Non-pigmented ciliary epithelial cell (primary cell): ENCODE measurements around the gene CTNNA2.
"Not testable (repeated sequence)": the region's sequence is repeated elsewhere in the genome, so short reads cannot be mapped to it uniquely, and the experiment has no call there.

Source experiments
- DNase-seq: peaks from one replicate; pipeline ENCODE4 v3.0.0-alpha.2; 2010; ENCODE audit warnings: low read depth

CTNNA2 gene

DNA sequence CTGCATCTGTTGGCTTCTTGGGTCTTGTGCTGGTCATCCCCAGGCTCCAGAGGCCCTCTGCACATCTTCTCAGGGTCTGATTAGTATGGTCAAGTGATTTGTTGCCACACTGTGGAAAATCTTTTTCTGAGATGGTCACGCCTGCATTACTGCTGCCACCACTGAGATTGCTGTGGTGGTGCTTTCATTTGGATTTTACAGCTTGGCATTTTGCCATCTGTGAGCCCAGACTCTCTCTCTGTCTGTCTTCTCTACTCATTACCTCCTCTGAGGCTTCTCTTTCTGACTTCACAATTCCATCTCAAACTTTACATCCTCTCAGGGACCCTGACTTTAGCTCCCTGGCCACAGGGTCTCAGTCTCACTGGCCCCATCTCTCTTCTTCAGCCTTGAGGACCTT lies 637.1 kb downstream of the CTNNA2 start:
- no peak for DNase-seq

DNA sequence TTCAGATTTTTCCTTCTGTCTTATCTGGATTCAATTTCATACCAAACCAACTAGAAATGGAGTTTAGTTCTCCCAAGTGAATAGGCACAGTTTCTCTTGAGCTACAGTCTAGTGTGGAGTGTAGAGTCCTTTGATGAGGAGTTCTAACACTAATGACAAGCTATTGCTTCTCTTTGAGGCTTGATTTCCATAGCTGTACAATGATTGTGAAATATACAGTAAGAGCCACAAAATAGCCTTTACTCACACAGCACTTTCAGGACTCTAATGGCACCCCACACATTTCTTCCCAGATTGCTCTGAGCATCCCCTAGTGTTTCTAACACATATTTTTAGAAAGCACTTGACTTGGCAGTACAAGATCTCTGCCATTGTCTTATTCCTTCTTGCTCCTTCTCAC lies 638.4 kb downstream of the CTNNA2 start:
- DNase-seq: no peak

DNA sequence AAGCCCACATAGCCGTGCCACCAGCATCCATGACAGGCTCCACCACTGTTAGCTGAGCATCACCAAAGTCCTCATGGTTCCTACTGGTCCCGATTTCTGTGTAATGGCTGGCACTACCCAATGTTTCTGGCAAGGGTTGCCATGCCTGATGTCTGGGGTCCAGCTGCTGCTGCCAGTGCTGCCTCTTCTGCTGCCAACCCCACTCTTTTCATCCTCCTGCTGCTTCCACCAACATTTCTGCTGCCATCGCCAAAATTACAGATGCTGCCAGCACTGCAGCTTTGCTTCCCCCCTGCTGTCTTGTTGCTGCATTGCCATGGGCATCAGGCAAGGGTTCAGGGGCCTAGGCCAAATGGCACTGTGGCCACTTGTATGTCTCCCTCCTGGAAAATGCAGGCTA lies 638.8 kb downstream of the CTNNA2 start:
- DNase-seq: no peak

DNA sequence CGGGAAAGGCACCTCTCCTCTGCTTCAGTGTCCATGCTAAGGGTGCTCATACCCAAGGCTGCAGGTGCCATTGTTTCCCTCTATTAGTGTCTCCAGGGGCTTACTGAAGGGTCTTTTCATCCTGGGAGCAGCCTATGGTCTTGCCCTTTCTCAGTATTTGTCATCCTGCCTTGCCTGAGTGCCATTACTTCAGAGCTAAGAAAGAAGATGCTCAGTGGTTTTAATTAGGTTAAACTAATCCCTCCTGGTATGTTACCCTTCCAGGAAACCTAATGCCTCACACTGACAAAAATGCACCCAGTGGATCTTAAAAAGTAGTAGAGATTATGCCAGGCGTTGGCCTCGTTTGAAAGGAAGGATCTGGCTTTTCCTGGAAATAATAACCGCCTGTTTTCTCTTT lies 640.3 kb downstream of the CTNNA2 start:
- no peak for DNase-seq

DNA sequence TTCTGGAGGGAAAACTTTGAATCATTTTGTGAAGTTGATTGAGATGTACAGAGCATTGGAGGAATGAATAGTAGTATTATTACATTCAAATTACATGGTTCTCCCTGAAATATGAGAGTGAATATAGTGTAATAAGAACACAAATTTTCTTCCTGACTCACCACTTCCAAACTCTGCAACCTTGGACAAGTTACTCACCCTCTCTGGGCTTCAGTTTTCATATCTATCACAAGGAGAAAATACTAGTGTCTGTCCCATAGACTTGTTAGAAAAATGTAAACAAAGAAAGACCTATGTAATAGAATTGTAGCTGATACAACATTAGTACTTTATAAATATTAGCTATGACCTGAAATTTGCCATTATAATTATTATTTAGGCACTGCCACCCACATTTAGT lies 640.9 kb downstream of the CTNNA2 start:
- DNase-seq: no peak

DNA sequence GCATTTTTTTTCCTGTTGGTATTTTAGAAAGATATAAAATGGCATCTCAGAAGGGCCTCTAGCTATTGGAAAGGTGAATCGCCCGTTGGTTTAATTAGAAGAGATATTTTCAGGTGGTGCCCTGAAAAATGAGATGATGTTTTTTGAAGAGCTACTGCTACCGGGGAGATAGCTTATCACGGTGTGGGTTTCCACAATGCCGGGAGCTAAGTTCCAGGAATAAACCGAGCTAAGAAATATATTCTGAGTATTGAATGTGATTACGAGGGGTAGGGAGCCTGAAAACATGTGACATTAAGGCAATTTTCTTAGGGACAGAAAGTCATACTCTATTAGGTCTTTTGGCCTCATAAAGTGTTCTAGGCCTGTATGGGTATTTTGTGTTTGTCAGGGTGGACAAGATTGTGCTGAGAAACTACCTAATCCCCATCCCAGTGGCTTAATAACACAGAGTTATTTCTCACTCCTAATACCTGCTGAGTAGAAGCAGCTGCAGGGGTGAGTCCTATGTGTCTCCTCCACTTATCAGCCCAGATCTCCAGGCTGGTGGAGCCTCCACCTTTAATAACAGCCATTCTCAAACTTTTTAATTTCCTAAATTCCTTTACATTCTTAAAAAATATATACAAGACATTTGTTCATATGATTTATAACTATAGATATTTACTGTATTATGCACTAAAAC lies 641.5 kb downstream of the CTNNA2 start:
- DNase-seq: no peak

DNA sequence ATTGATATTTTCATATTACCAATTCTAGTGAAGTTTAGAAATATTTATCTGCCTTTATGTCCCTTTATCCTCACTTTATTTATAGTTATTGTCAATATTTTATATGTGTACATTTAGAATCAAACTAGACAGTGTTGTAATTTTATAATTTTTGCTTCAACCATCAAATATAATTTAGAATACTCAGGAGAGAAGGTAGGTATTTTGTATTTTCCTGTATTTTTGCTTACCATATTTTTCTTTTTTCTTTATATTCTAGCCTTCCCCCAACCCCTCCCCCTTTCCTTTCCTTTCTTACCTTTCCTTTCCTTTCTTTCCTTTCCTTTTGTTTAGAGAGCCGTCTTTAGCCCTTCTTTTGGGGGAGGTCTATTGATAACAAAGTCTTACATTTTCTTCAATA lies 651.5 kb downstream of the CTNNA2 start:
- DNase-seq: no peak

DNA sequence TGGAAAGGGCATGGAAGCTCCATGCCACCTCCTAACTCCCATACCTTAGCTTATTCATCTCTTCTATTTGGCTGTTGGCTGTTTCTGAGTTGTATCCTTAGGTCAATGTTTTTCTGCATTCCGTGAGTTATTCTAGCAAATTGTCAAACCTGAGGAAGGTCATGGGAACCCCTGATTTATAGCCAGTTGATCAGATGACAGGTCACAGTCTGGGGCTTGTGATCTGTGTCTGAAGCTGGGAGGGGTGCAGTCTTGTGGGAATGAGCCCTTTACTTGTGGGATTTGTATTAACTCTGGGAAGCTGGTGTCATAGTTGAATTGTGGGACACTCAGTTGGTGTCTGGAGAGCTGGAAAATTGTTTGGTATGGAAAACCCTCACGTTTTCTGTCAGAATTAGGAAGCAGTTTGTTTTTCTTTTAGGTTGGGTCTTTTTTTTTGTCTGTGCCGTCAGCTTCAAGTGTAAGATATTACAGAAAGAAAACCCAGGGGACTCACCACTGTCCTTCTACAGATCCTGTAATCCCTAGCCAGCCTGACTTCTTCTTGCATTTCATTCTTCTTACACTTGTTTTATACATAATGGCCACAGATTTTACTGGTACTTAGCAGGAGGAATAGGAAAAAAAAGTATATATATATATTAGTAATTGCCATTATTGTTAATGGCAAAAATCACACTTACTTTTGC lies 653.8 kb downstream of the CTNNA2 start:
- no peak for DNase-seq

DNA sequence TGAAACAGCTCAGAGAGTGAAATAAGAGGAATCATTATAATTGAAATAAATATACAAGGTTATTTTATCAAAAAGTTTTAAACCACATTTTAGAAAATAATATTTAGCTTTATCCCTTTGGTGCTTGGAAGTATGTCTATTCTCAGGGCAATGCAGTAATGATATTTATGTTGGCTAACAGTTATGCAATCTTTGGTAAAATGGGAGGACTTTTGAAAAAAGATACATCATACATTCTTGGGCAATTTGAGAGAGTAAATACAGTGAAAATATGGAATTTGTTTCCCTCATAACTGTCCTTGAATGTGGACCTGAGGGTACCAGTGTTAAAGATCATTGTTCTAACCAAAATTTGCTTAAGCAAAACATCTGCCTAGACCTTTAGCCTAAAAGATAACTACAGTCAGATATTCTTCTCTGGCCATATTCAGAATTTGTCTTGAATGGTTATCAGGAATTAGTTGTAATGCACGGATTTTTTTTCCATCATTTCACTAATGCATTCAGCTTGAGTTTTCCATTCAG lies 654.5 kb downstream of the CTNNA2 start:
- DNase-seq: no peak

DNA sequence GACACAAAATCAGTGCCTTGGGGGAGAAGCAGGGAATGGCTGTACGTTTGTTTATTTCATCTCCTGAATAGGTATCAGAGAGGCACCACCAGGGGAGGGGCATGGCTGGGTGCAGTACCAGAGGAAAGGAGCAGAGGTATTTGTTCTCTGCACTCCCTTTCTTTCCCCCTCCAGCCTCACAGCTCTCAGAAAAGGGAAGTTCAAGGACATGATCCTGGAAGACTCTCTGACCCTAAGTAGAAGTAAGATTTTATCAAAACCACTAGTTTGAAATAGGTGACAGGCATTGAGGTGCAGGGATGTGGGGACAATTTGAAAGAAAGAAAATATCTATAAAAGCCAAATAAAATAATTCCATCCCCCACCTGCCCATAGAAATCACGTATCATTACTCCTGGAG lies 655.2 kb downstream of the CTNNA2 start:
- DNase-seq: no peak

DNA sequence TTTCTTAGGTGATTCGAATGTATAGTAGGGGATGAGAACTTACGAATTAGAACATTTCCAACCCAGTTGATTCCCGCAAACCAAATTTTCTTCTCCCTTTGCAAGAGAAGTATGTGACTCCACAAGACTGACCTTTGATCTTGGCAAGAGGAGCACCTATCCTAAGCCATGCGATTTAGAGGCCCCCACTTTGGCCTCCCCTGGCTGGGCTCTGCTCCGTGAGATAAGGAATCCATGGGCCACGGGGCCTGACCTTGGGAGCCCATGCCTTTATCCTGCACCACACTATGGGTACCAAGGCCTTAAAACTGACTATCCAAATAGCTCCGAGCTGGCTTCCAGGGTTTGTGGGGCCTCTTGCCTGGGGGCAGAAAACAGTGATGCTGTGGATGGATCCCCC lies 656.0 kb downstream of the CTNNA2 start:
- DNase-seq: no peak

DNA sequence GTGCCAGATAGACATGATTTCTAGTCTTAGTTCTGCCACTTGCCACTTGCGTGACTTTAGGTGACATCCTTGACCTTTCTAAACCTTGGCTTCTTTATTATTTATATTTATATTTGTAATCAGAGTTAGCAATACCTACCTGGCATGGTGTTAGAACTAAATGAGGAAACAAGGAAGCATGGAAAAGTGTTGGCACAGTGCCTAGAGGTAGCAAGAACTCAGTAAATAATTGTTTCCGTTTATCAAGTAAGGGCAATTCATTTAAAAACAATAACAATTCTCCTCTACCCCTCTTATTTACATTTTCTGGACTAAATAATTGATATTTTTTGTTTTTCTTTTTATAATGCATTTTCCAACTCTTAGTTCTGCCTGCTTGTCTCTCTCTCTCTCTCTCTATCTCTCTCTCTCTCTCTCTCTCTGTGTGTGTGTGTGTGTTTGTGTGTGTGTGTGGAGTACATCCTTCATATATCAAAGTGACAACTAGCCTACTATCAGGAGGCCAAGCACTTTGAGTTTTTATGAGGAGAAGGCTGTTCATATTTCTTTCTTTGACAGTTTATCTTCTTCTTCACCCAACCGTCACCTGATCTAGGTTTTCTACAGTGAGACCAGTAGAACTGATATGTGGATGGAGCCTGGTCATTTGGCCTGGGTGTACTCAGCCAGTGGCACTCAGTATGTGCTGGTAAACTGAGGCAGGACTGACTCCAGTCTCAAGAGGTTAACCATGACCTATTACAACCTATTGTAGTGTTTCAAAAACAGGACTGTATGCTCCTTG lies 657.2 kb downstream of the CTNNA2 start:
- no peak for DNase-seq

DNA sequence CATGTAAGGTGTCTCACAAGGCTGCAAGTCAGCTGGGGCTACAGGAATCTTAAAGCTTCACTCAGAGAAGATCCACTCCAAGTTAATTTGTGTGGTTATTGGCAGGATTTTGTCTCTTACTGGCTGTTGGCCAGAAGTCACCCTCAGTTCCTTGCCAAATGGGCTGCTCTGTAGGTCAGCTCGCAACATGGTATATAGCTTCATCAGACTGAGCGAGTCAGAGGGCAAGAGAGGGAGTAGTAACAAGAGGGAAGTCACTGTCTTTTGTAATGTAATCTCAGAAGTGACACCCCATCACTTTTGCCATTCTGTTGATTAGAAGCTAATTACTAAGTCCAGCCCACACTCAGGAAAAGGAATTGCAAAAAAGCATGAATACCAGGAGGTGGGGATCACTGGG lies 672.2 kb downstream of the CTNNA2 start:
- no peak for DNase-seq

DNA sequence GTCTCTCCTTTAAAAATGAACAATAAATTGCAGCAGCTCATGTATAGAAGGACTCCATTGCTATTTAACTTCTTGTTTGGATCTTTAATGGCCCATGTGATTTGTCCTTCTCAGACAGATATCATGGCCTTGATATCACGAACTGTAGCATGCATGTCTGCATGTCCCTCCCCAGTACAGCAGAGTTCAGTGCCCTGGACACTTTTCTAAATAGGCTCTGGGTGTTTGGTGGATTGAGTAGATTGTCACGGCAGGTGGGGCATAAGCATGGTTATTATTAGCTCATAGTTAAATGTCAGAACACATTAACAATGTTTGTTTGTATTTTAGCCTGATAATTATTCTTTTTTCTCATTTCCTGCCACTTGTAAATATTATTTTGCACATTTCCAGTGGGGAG lies 673.4 kb downstream of the CTNNA2 start:
- DNase-seq: no peak

DNA sequence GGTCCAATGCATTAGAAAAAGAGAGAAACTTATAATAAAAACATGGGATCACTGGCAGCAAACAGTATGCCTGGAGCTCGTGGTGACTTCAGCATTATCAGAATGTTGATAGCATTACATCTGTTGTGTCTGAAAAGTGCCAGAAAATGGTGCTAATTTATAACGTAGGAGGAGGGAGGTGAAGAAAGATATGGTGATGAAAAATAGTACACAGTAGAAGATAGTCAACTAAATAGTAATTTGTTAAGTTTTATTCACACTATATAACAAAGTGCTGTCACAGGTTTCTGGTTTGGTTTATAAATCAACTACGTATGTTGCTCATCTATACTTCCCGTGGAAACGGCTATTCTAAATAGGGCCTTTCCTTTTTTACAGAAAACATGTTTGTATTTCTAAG lies 674.3 kb downstream of the CTNNA2 start:
- DNase-seq: no peak

DNA sequence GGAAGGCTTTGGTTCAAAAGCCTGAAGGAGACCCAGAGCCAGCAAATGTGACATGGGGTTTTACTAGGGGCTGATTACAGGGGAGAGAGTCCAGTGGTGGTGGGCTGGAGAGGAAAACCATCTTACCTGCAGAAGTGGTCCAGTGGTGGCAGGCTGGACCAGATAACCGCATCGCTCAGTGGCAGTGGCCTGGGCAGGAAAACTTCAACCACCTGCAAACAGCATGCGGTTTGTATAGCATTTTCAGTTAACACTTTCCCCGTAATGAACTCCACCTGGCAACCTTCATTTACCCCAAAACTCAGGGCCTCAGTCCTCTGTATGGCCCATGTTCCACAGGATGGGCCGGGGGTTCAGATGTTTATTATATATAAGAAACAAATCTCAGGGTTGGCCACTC lies 677.3 kb downstream of the CTNNA2 start:
- DNase-seq: no peak

DNA sequence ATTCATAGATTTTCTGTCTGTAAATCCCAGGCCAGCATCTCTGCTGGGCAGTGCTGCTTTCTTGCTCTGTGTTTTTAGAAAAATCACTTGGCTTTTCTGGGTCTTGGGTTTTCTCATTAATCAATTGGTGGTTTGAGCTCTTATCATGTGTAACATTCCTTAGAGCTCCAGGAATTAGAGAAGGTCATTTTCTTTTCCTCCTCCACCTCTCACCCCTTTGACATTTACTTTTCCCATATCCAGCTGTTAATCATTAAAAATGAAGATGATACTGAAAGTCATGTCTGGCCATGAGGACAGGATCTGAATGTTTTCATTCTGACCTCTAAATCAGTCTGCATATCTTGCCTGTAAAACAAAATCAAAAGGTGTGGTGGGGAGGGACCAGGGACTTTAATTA lies 680.7 kb downstream of the CTNNA2 start:
- DNase-seq: no peak

DNA sequence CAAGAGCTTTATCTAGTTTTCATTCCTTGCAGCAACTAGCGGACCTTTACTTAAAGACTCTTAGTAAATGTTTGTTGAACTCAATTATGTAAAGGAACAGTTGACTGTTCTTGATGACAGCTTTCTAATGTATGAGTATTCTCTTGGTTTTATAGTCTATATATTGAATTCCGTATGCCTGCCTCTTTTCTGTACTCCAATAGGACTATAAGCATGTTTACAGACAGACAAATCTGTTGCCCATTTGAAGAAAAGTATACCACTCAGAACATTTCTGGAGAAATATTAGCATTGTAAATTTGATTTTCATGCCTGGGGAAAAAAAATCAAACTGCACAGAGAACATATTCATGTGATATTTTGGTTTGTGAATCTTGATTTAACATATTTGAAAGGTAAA lies 682.2 kb downstream of the CTNNA2 start:
- DNase-seq: no peak

DNA sequence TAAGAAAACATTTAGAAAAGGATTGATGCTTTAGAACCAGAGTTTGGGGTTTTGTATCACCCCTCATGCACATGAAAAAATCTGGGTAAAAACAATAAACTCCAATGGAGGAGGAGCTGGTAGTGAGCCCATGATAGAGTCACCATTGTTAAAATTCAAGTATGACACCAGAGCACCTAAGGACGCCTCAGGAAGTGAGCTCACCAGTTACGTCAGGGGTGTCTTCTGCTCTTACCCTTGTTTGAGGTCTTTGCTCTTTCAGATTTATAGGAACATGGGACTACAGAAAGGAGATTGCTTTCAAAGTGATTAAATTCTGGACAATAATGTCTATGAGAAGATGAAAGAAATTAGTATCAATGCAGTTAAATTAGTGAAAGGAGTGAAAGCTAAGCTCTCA lies 685.2 kb downstream of the CTNNA2 start:
- DNase-seq: no peak

DNA sequence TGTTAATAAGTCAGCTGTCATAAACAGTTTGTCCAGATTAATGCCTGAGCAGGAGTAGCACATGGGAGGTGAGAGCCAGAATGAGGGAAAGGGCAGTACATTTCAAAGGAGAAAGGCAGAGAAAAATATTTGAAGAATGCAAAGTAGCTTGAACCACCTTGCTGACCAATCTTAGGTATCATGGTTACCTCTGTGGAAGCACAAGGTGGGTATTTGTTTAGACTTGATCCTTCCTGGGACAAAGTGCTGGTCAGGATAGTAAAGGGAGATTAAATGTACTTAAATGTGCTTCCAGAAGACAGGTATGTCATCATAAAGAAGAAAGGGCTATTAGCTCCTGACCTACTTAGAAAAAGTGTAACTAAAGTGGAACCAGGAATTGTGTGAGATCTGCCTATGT lies 686.7 kb downstream of the CTNNA2 start:
- no peak for DNase-seq

DNA sequence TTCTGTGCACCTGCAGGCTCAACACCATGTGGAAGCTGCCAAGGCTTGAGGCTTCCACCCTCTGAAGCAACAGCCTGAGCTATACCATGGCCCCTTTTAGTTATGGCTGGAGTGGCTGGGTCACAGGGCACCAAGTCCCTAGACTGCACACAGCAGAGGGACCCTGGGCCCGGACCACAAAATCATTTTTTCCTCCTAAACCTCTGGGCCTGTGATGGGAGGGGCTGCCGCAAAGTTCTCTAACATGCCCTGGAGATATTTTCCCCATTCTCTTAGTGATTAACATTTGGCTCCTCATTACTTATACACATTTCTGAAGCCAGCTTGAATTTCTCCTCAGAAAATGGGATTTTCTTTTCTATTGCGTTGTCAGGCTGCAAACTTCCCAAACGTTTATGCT lies 691.1 kb downstream of the CTNNA2 start:
- DNase-seq: not testable (repeated sequence)

DNA sequence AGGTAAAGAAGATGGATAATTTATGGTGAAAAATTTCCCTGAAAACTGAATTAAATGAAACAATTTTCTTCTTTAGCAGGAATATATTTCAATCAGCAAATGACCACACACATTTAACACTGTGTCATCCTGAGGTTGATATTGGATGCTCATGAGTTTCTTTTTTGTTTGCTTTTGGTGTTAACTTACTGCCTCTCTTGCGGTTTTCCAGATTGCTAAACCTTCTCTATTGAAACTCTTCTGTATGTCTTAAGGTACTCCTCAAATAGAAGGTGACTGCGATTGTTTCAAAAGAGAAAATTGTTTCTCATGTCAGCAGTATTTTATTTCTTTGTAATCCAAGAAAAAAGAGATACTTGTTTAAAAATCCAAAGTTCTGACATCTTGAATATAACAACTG lies 692.6 kb downstream of the CTNNA2 start:
- no peak for DNase-seq

DNA sequence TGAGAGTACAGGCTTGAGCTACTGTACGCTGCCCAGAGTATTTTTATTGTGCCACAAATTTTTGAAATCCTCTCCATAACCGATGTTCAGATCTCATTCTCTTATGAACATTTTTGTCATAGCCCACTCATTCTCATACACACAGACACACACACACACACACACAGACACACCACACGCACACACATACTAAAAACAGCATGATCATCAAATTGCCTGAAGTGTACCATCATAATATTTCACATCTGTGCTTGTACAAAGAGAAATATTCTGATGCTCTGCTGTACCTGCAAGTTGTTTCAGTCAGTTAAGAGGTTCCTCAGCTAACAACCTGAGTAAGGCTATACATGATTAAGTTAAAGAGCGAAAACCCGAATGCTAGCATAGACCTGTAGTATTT lies 696.6 kb downstream of the CTNNA2 start:
- DNase-seq: no peak
